ENCODE results near the gene IP6K2. TPM values are rescaled to one million over a fixed set of nuclear protein-coding genes. Genes with fewer than 3 reads are reported as not detected.

IP6K2 gene
- total and polyA plus RNA-seq, 5 donors from 2014 or later, result 54.0 to 107 (median 55.9) TPM

Other genes with a start within 250 kb of the IP6K2 start
- 197 TPM for gene SHISA5, start 213.0 kb downstream of the IP6K2 start, total RNA-seq
- 100 to 1,000 TPM; 415 to 598 (median 440) TPM for gene SHISA5, start 213.0 kb downstream of the IP6K2 start, polyA plus RNA-seq
- 1.8 TPM for gene PFKFB4, start 160.4 kb downstream of the IP6K2 start, total RNA-seq
- 1 to 10 TPM in 3 of 4 donors, under 1 TPM in 1; 0.96 to 1.5 (median 1.4) TPM for gene PFKFB4, start 160.4 kb downstream of the IP6K2 start, polyA plus RNA-seq
- not detected for gene UCN2, start 153.4 kb downstream of the IP6K2 start, total RNA-seq
- gene UCN2, start 153.4 kb downstream of the IP6K2 start, polyA plus RNA-seq, result not detected
- gene COL7A1, start 121.9 kb downstream of the IP6K2 start, total RNA-seq, result 1.1 TPM
- not detected for gene COL7A1, start 121.9 kb downstream of the IP6K2 start, polyA plus RNA-seq
- gene UQCRC1, start 107.6 kb downstream of the IP6K2 start, total RNA-seq, result 111 TPM
- 100 to 1,000 TPM; 181 to 234 (median 206) TPM for gene UQCRC1, start 107.6 kb downstream of the IP6K2 start, polyA plus RNA-seq
- gene TMEM89, start 95.5 kb downstream of the IP6K2 start, total RNA-seq, result not detected
- gene TMEM89, start 95.5 kb downstream of the IP6K2 start, polyA plus RNA-seq, result not detected
- 25.1 TPM for gene SLC26A6, start 81.8 kb downstream of the IP6K2 start, total RNA-seq
- 1 to 10 TPM; 3.2 to 6.7 (median 5.9) TPM for gene SLC26A6, start 81.8 kb downstream of the IP6K2 start, polyA plus RNA-seq
- gene CELSR3, start 54.3 kb downstream of the IP6K2 start, total RNA-seq, result 8.8 TPM
- under 1 TPM; 0.31 to 0.53 (median 0.37) TPM for gene CELSR3, start 54.3 kb downstream of the IP6K2 start, polyA plus RNA-seq
- gene NCKIPSD, start 31.3 kb downstream of the IP6K2 start, total RNA-seq, result 19.2 TPM
- 10 to 100 TPM in 2 of 4 donors, 1 to 10 TPM in 2; 6.4 to 11.6 (median 10.3) TPM for gene NCKIPSD, start 31.3 kb downstream of the IP6K2 start, polyA plus RNA-seq
- gene PRKAR2A, start 130.7 kb upstream of the IP6K2 start, total RNA-seq, result 29.3 TPM
- gene PRKAR2A, start 130.7 kb upstream of the IP6K2 start, polyA plus RNA-seq, result 10 to 100 TPM; 13.4 to 15.3 (median 14.3) TPM
- gene SLC25A20, start 181.7 kb upstream of the IP6K2 start, total RNA-seq, result 8.0 TPM
- 10 to 100 TPM; 21.5 to 32.6 (median 25.4) TPM for gene SLC25A20, start 181.7 kb upstream of the IP6K2 start, polyA plus RNA-seq
- 171 TPM for gene ARIH2, start 201.6 kb upstream of the IP6K2 start, total RNA-seq
- 100 to 1,000 TPM; 110 to 114 (median 112) TPM for gene ARIH2, start 201.6 kb upstream of the IP6K2 start, polyA plus RNA-seq

Data from CD4-positive, CD25-positive, alpha-beta regulatory T cell (primary cell).